Upper lobe of left lung (tissue), 4 donors: ENCODE measurements around the gene EAPP.

Source experiments
- EP300 ChIP-seq, 4 donors: sonication (generic); formaldehyde crosslinking; IDR thresholded peaks; one replicate each; pipeline ENCODE4 v1.5.1; 2017; ENCODE audit warnings: antibody characterized with exemption in 4 of 4, control low read depth in 2 of 4
- POLR2A ChIP-seq, 4 donors: fragments of 450-650 bp; IDR thresholded peaks; one replicate each; pipeline ENCODE4 v1.5.1; 2016 to 2017; ENCODE audit warnings: antibody characterized with exemption in 4 of 4, mild to moderate bottlenecking in 2 of 4
- POLR2AphosphoS5 ChIP-seq, 2 donors: sonication (generic); formaldehyde crosslinking; IDR thresholded peaks; one replicate each; pipeline ENCODE4 v1.5.1; 2017; ENCODE audit warnings: antibody characterized with exemption in 2 of 2
- TF ChIP-seq, protein P1 (sequence below), 6 experiments: fragments of 450-650 bp in 4 of 6; fragments of 200-600 bp in 2 of 6; sonication (generic) in 2 of 6; IDR thresholded peaks; one replicate each; pipeline ENCODE4 v1.5.1; 2016 to 2019; ENCODE audit warnings: antibody characterized with exemption in 6 of 6

DNA sequence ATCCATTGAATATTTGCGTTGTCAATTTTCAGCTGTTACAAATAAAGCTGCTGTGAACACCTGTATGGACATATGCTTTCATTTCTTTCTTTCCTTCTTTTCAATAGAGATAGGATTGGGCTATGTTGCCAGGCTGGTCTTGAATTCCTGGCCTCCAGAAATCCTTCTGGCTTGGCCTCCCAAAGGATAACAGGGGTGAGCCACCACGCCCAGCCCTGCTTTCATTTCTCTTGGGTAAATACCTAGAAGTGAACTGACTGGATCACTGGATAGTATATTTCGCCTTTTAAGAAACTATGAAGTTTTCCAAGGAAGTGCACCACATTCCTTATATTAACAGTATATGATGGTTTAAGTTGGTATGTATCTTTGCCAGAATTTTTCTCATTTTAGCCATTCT, 32.3 kb upstream of the EAPP start:
- TF ChIP-seq, protein P1, sequence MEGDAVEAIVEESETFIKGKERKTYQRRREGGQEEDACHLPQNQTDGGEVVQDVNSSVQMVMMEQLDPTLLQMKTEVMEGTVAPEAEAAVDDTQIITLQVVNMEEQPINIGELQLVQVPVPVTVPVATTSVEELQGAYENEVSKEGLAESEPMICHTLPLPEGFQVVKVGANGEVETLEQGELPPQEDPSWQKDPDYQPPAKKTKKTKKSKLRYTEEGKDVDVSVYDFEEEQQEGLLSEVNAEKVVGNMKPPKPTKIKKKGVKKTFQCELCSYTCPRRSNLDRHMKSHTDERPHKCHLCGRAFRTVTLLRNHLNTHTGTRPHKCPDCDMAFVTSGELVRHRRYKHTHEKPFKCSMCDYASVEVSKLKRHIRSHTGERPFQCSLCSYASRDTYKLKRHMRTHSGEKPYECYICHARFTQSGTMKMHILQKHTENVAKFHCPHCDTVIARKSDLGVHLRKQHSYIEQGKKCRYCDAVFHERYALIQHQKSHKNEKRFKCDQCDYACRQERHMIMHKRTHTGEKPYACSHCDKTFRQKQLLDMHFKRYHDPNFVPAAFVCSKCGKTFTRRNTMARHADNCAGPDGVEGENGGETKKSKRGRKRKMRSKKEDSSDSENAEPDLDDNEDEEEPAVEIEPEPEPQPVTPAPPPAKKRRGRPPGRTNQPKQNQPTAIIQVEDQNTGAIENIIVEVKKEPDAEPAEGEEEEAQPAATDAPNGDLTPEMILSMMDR (IDR thresholded peaks at IDR 0.05): no peak
- TF ChIP-seq POLR2A (IDR thresholded peaks at IDR 0.05): no peak
- TF ChIP-seq EP300 (IDR thresholded peaks at IDR 0.05): no peak
- no peak for TF ChIP-seq POLR2AphosphoS5 (IDR thresholded peaks at IDR 0.05)
